Measurements from ENCODE around the gene GPC5. TPM values are rescaled to one million over a fixed set of nuclear protein-coding genes. Genes with fewer than 3 reads are reported as not detected.

GPC5 gene
- total RNA-seq, 1 donor from 2014 or later, result 0.07 TPM

- no peak for TF ChIP-seq EZH2 (IDR thresholded peaks at IDR 0.05)
- no peak for TF ChIP-seq EZH2phosphoT487 (IDR thresholded peaks at IDR 0.05)
- no peak for TF ChIP-seq CTCF (IDR thresholded peaks at IDR 0.05)
- DNase-seq (ENCODE audit: low spot score), result no peak
- H3K4me1 ChIP-seq, result no peaks in the 10 kb centered on the region
- Mint-ChIP-seq H3K9me3 (no peaks in the 10 kb centered on the region), H3K4me3 (no peak overlapping the region), H3K27ac (no peak overlapping the region), H3K36me3 (no peaks in the 10 kb centered on the region), H3K27me3 (ENCODE audit: insufficient read depth, low read depth) (no peaks in the 10 kb centered on the region), H3K4me1 (peaks cover 5% of the 10 kb centered on the region)
- H3K4me2 ChIP-seq, result no peak overlapping the region
- no peaks in the 10 kb centered on the region for H3K36me3 ChIP-seq
- H3K27ac ChIP-seq, result no peak overlapping the region
- no peak overlapping the region for H2AFZ ChIP-seq (replicated peaks)
- no peaks in the 10 kb centered on the region for H4K20me1 ChIP-seq (ENCODE audit: low read depth)
- no peaks in the 10 kb centered on the region for H3K9me3 ChIP-seq (ENCODE audit: low read depth)
- H3F3A ChIP-seq (ENCODE audit: low read depth), result no peaks in the 10 kb centered on the region
- H3K79me2 ChIP-seq (ENCODE audit: low read depth), result no peaks in the 10 kb centered on the region
- H3K9ac ChIP-seq, result no peak overlapping the region
- no peaks in the 10 kb centered on the region for H3K27me3 ChIP-seq
- H3K4me3 ChIP-seq, result no peak overlapping the region
Measured at GRCh38 chr13:91467236-91467635, 68.8 kb downstream of the GPC5 start.

GRCh38 chr13:91468301-91468700 is 69.9 kb downstream of the GPC5 start:
- Mint-ChIP-seq H3K9me3 (no peaks in the 10 kb centered on the region), H3K4me3 (no peak overlapping the region), H3K27ac (no peak overlapping the region), H3K36me3 (no peaks in the 10 kb centered on the region), H3K4me1 (peaks cover 5% of the 10 kb centered on the region), H3K27me3 (ENCODE audit: insufficient read depth, low read depth) (no peaks in the 10 kb centered on the region)
- no peak for TF ChIP-seq EZH2phosphoT487 (IDR thresholded peaks at IDR 0.05)
- TF ChIP-seq EZH2 (IDR thresholded peaks at IDR 0.05), result no peak
- TF ChIP-seq CTCF (IDR thresholded peaks at IDR 0.05), result no peak
- H3K4me2 ChIP-seq, result no peak overlapping the region
- no peaks in the 10 kb centered on the region for H3K9me3 ChIP-seq (ENCODE audit: low read depth)
- no peak overlapping the region for H2AFZ ChIP-seq (replicated peaks)
- H3K9ac ChIP-seq, result no peak overlapping the region
- DNase-seq (ENCODE audit: low spot score), result no peak
- H3K27me3 ChIP-seq, result no peaks in the 10 kb centered on the region
- no peaks in the 10 kb centered on the region for H3K79me2 ChIP-seq (ENCODE audit: low read depth)
- H3K4me3 ChIP-seq, result no peak overlapping the region
- no peaks in the 10 kb centered on the region for H4K20me1 ChIP-seq (ENCODE audit: low read depth)
- no peaks in the 10 kb centered on the region for H3F3A ChIP-seq (ENCODE audit: low read depth)
- no peaks in the 10 kb centered on the region for H3K36me3 ChIP-seq
- no peaks in the 10 kb centered on the region for H3K4me1 ChIP-seq
- H3K27ac ChIP-seq, result no peak overlapping the region

GRCh38 chr13:91470084-91470621 is 71.7 kb downstream of the GPC5 start:
- Histone ChIP-seq H3K9me3 (ENCODE audit: low read depth) (no peaks in the 10 kb centered on the region), H3K27ac (no peak overlapping the region), H3K4me1 (no peaks in the 10 kb centered on the region), H3K79me2 (ENCODE audit: low read depth) (no peaks in the 10 kb centered on the region), H2AFZ (replicated peaks) (no peak overlapping the region), H4K20me1 (ENCODE audit: low read depth) (no peaks in the 10 kb centered on the region), H3K36me3 (no peaks in the 10 kb centered on the region), H3F3A (ENCODE audit: low read depth) (no peaks in the 10 kb centered on the region), H3K4me3 (no peak overlapping the region), H3K4me2 (no peak overlapping the region), H3K27me3 (no peaks in the 10 kb centered on the region), H3K9ac (no peak overlapping the region)
- H3K27me3 Mint-ChIP-seq (ENCODE audit: insufficient read depth, low read depth), result no peaks in the 10 kb centered on the region
- no peaks in the 10 kb centered on the region for H3K9me3 Mint-ChIP-seq
- no peak for TF ChIP-seq EZH2 (IDR thresholded peaks at IDR 0.05)
- TF ChIP-seq EZH2phosphoT487 (IDR thresholded peaks at IDR 0.05), result no peak
- H3K36me3 Mint-ChIP-seq, result no peaks in the 10 kb centered on the region
- DNase-seq (ENCODE audit: low spot score), result no peak
- H3K4me3 Mint-ChIP-seq, result no peak overlapping the region
- no peak overlapping the region for H3K27ac Mint-ChIP-seq
- peaks cover 5% of the 10 kb centered on the region for H3K4me1 Mint-ChIP-seq

GRCh38 chr13:91470681-91471080 is 72.3 kb downstream of the GPC5 start:
- Histone ChIP-seq H3K27me3 (no peaks in the 10 kb centered on the region), H3K4me3 (no peak overlapping the region), H3K79me2 (ENCODE audit: low read depth) (no peaks in the 10 kb centered on the region), H4K20me1 (ENCODE audit: low read depth) (no peaks in the 10 kb centered on the region), H3K4me2 (no peak overlapping the region), H3K27ac (no peak overlapping the region), H3F3A (ENCODE audit: low read depth) (no peaks in the 10 kb centered on the region), H3K4me1 (no peaks in the 10 kb centered on the region), H3K9ac (no peak overlapping the region), H3K9me3 (ENCODE audit: low read depth) (no peaks in the 10 kb centered on the region), H3K36me3 (no peaks in the 10 kb centered on the region), H2AFZ (replicated peaks) (no peak overlapping the region)
- Mint-ChIP-seq H3K36me3 (no peaks in the 10 kb centered on the region), H3K27ac (no peak overlapping the region), H3K9me3 (no peaks in the 10 kb centered on the region), H3K4me3 (no peak overlapping the region), H3K4me1 (peaks cover 5% of the 10 kb centered on the region), H3K27me3 (ENCODE audit: insufficient read depth, low read depth) (no peaks in the 10 kb centered on the region)
- DNase-seq (ENCODE audit: low spot score), result no peak
- TF ChIP-seq EZH2 (IDR thresholded peaks at IDR 0.05) (no peak), CTCF (IDR thresholded peaks at IDR 0.05) (no peak), EZH2phosphoT487 (IDR thresholded peaks at IDR 0.05) (no peak)
